NCI-H345 treated with DMSO at 0.1 percent for 48 hours (cell line): ENCODE measurements around the gene KCNC3.
"Not testable (repeated sequence)": the region's sequence is repeated elsewhere in the genome, so short reads cannot be mapped to it uniquely, and the experiment has no call there.

Source experiments
- DNase-seq: peaks from one replicate; lab custom pipeline; 2025; ENCODE audit not compliant: unreplicated experiment; lab: John Stamatoyannopoulos, UW

KCNC3 gene

GRCh38 chr19:50356691-50357177 lies 27.6 kb upstream of the KCNC3 start:
- no peak for DNase-seq

GRCh38 chr19:50353487-50353880 lies 24.3 kb upstream of the KCNC3 start:
- DNase-seq: not testable (repeated sequence)

GRCh38 chr19:50352242-50352641 lies 23.1 kb upstream of the KCNC3 start:
- no peak for DNase-seq

- no peak for DNase-seq
Measured at GRCh38 chr19:50349277-50350057, 20.3 kb upstream of the KCNC3 start.

GRCh38 chr19:50347089-50347581 lies 18.0 kb upstream of the KCNC3 start:
- DNase-seq: not testable (repeated sequence)

- no peak for DNase-seq
Measured at GRCh38 chr19:50344661-50345318, 15.6 kb upstream of the KCNC3 start.

GRCh38 chr19:50341091-50341564 lies 12.0 kb upstream of the KCNC3 start:
- DNase-seq: no peak

GRCh38 chr19:50340331-50340730 lies 11.2 kb upstream of the KCNC3 start:
- DNase-seq: no peak

GRCh38 chr19:50337031-50337430 lies 7.9 kb upstream of the KCNC3 start:
- not testable (repeated sequence) for DNase-seq

- DNase-seq: no peak
Measured at GRCh38 chr19:50334741-50335421, 5.7 kb upstream of the KCNC3 start.

GRCh38 chr19:50333737-50334617 lies 4.8 kb upstream of the KCNC3 start:
- peak; percentile 76 for DNase-seq

- peak; percentile 76 for DNase-seq
Measured at GRCh38 chr19:50333235-50333736, 4.1 kb upstream of the KCNC3 start.

- DNase-seq: no peak
Measured at GRCh38 chr19:50332244-50333038, 3.3 kb upstream of the KCNC3 start.

- no peak for DNase-seq
Measured at GRCh38 chr19:50331994-50332243, 2.7 kb upstream of the KCNC3 start.

- DNase-seq: no peak
Measured at GRCh38 chr19:50331221-50331993, 2.2 kb upstream of the KCNC3 start.

GRCh38 chr19:50330365-50331078 lies 1.3 kb upstream of the KCNC3 start:
- peak; percentile 81 for DNase-seq

GRCh38 chr19:50329926-50330294 lies 733 bp upstream of the KCNC3 start:
- not testable (repeated sequence) for DNase-seq

GRCh38 chr19:50328873-50329145 lies 368 bp downstream of the KCNC3 start:
- no peak for DNase-seq
